GM12865 (cell line): ENCODE data around the gene SRRT.

ENCODE experiments used
- DNase-seq: peaks from one replicate; pipeline ENCODE4 v3.0.0; 2010; ENCODE audit warnings: low read depth
- H3K4me3 ChIP-seq: 2 replicates; pipeline ENCODE4 v1.5.1; 2011; ENCODE audit warnings: mild to moderate bottlenecking, low read depth, low read length, control low read depth
- TF ChIP-seq, protein P1 (sequence below): IDR thresholded peaks from 2 replicates; pipeline ENCODE4 v1.5.1; 2011; ENCODE audit warnings: low read length, control low read depth, low read depth, inconsistent platforms; ENCODE audit not compliant: insufficient read depth; ENCODE audit errors: missing control alignments

Gene SRRT

GRCh38 chr7:100829150-100829716 is 45.7 kb upstream of the SRRT start:
- TF ChIP-seq, protein P1, sequence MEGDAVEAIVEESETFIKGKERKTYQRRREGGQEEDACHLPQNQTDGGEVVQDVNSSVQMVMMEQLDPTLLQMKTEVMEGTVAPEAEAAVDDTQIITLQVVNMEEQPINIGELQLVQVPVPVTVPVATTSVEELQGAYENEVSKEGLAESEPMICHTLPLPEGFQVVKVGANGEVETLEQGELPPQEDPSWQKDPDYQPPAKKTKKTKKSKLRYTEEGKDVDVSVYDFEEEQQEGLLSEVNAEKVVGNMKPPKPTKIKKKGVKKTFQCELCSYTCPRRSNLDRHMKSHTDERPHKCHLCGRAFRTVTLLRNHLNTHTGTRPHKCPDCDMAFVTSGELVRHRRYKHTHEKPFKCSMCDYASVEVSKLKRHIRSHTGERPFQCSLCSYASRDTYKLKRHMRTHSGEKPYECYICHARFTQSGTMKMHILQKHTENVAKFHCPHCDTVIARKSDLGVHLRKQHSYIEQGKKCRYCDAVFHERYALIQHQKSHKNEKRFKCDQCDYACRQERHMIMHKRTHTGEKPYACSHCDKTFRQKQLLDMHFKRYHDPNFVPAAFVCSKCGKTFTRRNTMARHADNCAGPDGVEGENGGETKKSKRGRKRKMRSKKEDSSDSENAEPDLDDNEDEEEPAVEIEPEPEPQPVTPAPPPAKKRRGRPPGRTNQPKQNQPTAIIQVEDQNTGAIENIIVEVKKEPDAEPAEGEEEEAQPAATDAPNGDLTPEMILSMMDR: no peak
- H3K4me3 ChIP-seq: no peak overlapping the region
- DNase-seq: no peak

GRCh38 chr7:100830396-100830795 is 44.5 kb upstream of the SRRT start:
- no peak overlapping the region for H3K4me3 ChIP-seq
- no peak for DNase-seq
- TF ChIP-seq, protein P1: no peak

GRCh38 chr7:100832281-100832633 is 42.6 kb upstream of the SRRT start:
- no peak overlapping the region for H3K4me3 ChIP-seq
- no peak for DNase-seq
- TF ChIP-seq, protein P1: no peak

- H3K4me3 ChIP-seq: no peak overlapping the region
- DNase-seq: no peak
- TF ChIP-seq, protein P1: no peak
Observed at GRCh38 chr7:100835903-100836811, 38.7 kb upstream of the SRRT start.

- DNase-seq: no peak
- peak overlapping the region; percentile 68 for H3K4me3 ChIP-seq
- TF ChIP-seq, protein P1: no peak
Observed at GRCh38 chr7:100836812-100837098, 38.1 kb upstream of the SRRT start.

DNA sequence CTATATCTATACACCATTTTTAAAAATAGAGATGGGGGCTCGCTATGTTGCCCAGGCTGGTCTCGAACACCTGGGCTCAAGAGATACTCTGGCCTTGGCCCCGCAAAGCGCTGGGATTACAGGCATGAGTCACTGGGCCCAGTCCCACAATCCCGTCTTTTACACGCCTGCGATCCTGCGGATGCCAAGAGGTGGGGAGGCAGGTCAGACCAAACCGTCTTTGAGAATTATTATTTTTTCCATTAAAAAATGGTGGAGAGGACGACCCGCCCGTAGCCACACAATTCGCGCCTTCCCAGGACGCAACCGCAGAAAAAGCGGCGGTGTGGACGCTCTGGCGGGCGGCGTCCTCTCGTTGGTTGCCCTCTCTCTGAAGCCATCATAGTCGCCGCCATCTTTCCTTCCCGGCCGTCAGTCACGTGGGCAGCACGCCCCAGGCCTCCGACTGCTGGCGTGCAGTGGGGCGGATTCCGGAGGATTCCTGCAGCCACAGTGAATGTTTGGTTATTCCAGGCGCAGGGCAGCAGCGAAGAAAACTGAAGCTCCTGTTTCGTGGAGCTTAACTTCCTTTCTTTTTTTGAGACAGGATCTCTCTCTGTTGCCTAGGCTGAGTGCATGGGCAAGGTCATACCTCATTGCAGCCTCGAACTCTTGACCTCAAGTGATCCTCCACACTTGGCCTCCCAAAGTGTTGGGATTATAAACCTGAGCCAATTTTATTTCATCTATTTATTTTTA is 37.6 kb upstream of the SRRT start:
- peak; percentile 90 for DNase-seq
- TF ChIP-seq, protein P1: no peak
- peak overlapping the region; percentile 68 for H3K4me3 ChIP-seq
